ENCODE data around the gene PSMC5.

DNA sequence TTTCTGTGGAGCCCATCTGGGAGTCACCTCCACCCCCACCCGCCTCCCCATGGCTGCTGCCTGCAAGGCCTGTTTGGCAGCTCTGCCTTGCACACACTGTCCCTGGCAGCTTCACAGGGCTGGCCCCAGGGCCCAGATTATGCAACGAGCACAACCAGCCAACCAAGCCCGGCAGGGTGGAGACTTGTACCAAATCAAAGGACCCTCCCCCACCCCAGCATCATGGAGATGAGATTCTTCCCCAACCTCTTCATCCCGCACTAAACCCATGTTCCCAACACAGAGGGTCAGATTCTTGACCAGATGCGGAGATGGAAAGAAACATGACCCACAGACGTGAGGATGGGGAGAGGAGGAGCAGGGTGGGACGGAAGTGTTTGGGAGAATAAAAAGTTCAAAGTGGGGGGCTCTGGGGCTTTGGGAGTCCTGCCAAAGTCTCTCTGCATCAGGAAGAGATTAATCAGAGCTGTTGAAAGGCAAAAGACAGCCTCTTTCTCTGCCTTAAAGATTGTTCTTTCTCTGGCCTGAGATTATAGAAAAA, 11.5 kb downstream of the PSMC5 start:
- TF ChIP-seq, protein P1, sequence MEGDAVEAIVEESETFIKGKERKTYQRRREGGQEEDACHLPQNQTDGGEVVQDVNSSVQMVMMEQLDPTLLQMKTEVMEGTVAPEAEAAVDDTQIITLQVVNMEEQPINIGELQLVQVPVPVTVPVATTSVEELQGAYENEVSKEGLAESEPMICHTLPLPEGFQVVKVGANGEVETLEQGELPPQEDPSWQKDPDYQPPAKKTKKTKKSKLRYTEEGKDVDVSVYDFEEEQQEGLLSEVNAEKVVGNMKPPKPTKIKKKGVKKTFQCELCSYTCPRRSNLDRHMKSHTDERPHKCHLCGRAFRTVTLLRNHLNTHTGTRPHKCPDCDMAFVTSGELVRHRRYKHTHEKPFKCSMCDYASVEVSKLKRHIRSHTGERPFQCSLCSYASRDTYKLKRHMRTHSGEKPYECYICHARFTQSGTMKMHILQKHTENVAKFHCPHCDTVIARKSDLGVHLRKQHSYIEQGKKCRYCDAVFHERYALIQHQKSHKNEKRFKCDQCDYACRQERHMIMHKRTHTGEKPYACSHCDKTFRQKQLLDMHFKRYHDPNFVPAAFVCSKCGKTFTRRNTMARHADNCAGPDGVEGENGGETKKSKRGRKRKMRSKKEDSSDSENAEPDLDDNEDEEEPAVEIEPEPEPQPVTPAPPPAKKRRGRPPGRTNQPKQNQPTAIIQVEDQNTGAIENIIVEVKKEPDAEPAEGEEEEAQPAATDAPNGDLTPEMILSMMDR (IDR thresholded peaks at IDR 0.05) = no peak
- TF ChIP-seq TCF7L2 (IDR thresholded peaks at IDR 0.05; ENCODE audit: low read depth, low read length) (no peak), SIN3A (IDR thresholded peaks at IDR 0.05; ENCODE audit: borderline replicate concordance, insufficient read depth, low read depth, low read length) (no peak), POLR2AphosphoS5 (IDR thresholded peaks at IDR 0.05; ENCODE audit: low read depth, low read length) (no peak)
- TF ChIP-seq, protein P2, sequence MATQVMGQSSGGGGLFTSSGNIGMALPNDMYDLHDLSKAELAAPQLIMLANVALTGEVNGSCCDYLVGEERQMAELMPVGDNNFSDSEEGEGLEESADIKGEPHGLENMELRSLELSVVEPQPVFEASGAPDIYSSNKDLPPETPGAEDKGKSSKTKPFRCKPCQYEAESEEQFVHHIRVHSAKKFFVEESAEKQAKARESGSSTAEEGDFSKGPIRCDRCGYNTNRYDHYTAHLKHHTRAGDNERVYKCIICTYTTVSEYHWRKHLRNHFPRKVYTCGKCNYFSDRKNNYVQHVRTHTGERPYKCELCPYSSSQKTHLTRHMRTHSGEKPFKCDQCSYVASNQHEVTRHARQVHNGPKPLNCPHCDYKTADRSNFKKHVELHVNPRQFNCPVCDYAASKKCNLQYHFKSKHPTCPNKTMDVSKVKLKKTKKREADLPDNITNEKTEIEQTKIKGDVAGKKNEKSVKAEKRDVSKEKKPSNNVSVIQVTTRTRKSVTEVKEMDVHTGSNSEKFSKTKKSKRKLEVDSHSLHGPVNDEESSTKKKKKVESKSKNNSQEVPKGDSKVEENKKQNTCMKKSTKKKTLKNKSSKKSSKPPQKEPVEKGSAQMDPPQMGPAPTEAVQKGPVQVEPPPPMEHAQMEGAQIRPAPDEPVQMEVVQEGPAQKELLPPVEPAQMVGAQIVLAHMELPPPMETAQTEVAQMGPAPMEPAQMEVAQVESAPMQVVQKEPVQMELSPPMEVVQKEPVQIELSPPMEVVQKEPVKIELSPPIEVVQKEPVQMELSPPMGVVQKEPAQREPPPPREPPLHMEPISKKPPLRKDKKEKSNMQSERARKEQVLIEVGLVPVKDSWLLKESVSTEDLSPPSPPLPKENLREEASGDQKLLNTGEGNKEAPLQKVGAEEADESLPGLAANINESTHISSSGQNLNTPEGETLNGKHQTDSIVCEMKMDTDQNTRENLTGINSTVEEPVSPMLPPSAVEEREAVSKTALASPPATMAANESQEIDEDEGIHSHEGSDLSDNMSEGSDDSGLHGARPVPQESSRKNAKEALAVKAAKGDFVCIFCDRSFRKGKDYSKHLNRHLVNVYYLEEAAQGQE (IDR thresholded peaks at IDR 0.05; ENCODE audit: insufficient read depth in 1 of 2, low read depth in 2 of 2, low read length in 1 of 2) = no peak

Data from Panc1 (cell line).